Keratinocyte (primary cell): ENCODE results near the gene AGPS.

Experiments used
- CTCF ChIP-seq, 3 experiments: IDR thresholded peaks in 1 of 3; conservative IDR thresholded peaks in 1 of 3; optimal IDR thresholded peaks in 1 of 3; 2 replicates in 2 of 3; 3 replicates in 1 of 3; pipeline versions ENCODE3 to v1.5.1; 2011; ENCODE audit warnings: low read length in 3 of 3, mild to moderate bottlenecking in 3 of 3, moderate library complexity in 2 of 3, control low read depth in 1 of 3, inconsistent platforms in 1 of 3; ENCODE audit not compliant: insufficient read depth in 2 of 3; ENCODE audit errors: extremely low read depth in 1 of 3
- EZH2 ChIP-seq: IDR thresholded peaks from one replicate; pipeline ENCODE4 v1.6.1; 2012; ENCODE audit warnings: inconsistent platforms, mild to moderate bottlenecking, low read length, moderate library complexity

GRCh38 chr2:177584030-177584692, 191.6 kb downstream of the AGPS start:
- TF ChIP-seq CTCF (optimal IDR thresholded peaks at IDR 0.05 in 1 of 3, IDR thresholded peaks at IDR 0.05 in 1 of 3, conservative IDR thresholded peaks at IDR 0.05 in 1 of 3; ENCODE audit: extremely low read depth in 1 of 3, insufficient read depth in 2 of 3, low read length in 3 of 3): no peak
- TF ChIP-seq EZH2: no peak
